ENCODE results near the gene TFRC.
A peak's percentile ranks its signal among the peaks of the same experiment; 100 is the strongest.
"Not testable (repeated sequence)": the region's sequence is repeated elsewhere in the genome, so short reads cannot be mapped to it uniquely, and the experiment has no call there.

TFRC gene

GRCh38 chr3:196081834-196082618 lies at the start of gene TFRC:
Gene TFRC, minus strand, starts transcription at chr3:196082090. Its CDS starts 4,991 bp downstream, at chr3:196077099.
- peak; percentile 68 for DNase-seq

- DNase-seq: no peak
Measured at GRCh38 chr3:196128172-196128843, 46.4 kb upstream of the TFRC start.

GRCh38 chr3:196127308-196128040 lies 45.6 kb upstream of the TFRC start:
- DNase-seq: no peak

GRCh38 chr3:196124608-196125007 lies 42.7 kb upstream of the TFRC start:
- DNase-seq: no peak

DNA sequence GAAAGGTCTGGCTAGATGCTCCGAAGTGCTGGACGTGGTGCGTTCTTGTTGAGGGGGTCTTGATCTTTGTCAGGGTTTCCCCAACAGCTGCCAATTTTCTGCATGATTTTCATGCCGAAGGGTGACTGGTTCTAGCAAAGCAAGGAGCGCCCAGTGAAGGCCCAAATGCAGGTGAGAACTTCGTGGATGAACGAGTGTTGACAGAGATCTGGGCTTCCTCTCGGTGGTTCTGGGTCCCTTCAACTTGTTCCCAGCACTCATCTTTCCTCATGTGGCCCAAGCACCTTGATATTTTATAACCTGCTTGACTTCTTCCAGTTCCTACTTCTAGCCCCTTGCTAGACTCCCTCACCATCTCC lies 40.8 kb upstream of the TFRC start:
- no peak for DNase-seq

GRCh38 chr3:196122021-196122687 lies 40.3 kb upstream of the TFRC start:
- no peak for DNase-seq

DNA sequence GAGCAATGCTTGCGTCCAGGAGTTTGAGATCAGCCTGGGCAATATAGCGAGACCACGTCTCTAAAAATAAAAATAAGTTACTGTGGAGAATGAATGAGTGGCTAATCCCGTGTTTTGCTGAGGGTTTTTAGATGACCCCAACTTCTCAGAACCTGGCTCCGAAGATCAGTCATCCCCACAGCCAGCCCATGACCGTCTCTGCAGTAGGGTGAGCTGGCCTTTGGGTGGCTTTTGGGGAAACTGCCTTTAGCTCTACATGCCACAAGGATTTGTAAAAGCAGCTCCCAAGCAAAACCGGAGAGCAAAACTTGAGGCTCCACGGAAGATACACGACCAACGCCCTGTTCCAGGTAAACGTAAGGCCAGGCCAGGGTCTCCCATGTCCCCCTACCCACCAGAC lies 39.2 kb upstream of the TFRC start:
- DNase-seq: no peak

DNA sequence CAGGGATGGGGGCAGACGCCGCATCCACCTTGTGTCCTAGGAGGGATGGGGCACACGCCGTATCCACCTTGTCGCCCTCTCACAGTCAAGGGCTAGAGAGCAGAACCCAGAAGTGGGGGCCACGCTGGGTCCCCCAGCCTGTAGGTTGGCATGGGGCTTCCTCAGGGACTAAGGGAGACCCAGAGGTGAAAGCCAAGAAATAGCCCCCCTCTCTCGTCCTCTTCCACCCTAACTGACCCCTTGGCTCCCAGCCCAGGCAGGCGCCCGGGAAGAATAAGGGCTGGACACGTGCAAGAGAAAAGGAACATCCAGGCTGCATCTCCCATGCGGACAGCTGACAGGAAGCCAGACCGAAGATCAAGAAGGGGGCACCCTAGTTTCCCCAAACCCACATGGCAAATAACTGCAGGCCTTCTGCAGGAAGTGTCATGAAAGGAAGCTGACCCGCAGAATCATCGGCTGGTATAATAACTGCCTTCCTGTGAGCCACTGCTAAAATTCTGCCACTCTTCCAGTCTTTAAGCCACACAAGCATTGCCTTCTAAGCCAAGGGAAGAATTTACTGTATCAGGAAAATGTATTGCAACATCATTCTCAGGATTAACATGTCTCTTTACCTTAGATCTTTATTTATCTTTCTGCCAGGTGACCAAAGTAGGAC lies 38.5 kb upstream of the TFRC start:
- no peak for DNase-seq

DNA sequence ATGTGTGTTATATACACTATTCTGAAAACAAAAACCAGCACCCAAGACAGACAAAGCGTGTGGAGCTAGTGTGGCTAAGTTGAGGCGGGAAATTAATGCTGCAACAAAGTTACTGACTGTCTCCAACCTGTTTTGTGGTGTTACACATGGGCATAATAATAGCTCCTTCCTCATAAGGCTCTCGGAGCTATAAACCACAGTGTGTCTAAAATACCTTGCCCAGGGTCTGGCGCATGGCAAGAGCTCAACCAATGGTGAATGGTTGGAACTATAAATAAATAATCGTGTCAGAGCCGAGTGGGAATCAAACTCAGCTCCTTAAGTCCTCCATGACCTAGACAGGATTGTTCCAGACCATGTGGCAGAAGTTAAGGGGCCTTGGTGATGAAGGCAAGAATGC lies 35.9 kb upstream of the TFRC start:
- DNase-seq: peak; percentile 34

- no peak for DNase-seq
Measured at GRCh38 chr3:196115678-196116083, 33.8 kb upstream of the TFRC start.

GRCh38 chr3:196111939-196112386 lies 30.1 kb upstream of the TFRC start:
- DNase-seq: no peak

DNA sequence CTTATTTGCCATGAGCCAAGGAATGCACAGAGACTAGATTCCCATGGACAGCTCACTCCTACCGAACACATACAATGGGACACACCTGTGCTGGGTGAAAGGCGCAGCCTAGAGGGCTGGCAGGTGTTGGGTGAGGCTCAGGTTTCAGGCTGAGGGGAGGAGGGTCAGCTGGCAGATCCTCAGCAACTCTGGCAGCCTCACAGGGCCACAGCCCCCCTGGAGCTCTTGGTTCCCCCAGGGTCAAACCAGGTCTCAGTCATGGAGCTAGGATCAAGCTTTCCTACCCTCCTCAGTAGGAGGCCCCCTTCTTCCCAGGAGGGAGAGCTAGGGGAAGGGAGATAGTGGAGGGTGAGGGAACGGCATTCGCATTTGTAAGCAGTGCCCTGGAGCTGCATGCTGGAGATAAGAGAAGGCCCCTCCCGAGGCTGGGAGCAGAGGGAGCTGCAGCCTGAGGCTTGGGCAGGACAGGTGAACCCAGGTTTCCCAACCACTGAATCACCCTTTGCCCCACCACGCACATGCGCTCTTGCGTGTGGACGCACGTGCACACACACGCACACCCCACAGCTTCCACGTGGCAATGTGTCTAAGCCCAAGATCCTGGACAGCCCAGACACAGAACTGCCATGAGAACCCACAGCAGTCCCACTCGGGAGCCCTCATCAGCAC lies 26.3 kb upstream of the TFRC start:
- DNase-seq: no peak

DNA sequence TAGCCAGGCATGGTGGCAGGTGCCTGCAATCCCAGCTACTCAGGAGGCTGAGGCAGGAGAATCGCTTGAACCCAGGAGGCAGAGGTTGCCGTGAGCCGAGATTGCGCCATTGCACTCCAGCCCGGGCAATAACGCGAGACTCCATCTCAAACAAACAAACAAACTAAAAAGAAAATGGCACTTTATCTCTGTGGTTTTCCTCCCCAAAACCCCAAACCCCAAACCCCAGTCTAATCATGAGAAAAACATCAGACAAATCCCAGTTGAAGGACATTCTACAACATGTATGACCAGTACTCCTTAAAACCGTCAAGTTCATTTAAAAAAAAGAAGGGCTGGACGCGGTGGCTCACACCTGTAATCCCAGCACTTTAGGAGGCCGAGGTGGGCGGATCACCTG lies 22.8 kb upstream of the TFRC start:
- DNase-seq: not testable (repeated sequence)

DNA sequence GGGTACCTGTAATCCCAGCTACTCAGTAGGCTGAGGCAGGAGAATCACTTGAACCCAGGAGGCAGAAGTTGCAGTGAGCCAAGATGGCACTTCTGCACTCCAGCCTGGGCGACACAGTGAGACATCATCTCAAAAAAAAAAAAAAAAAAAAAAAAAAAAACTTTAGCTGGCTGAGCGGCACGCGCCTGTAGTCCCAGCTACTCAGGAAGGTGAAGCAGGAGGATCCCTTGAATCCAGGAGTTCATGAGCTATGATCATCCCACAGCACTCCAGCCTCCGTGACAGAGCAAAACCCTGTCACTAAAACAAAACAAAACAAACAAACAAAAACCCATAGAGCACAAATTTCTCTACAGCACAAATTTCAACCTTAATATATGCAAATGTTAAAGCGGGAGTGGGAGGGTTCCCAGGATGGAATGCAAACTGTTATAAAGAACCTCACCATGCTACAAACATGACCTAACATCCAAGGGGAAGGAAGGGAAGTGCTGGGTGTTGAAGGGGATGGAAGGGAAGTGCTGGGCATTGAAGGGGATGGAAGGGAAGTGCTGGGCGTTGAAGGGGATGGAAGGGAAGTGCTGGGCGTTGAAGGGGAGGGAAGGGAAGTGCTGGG lies 16.6 kb upstream of the TFRC start:
- DNase-seq: not testable (repeated sequence)

GRCh38 chr3:196097373-196098154 lies 15.7 kb upstream of the TFRC start:
- DNase-seq: no peak

GRCh38 chr3:196096382-196096953 lies 14.6 kb upstream of the TFRC start:
- no peak for DNase-seq

- peak; percentile 95 for DNase-seq
Measured at GRCh38 chr3:196093317-196094111, 11.6 kb upstream of the TFRC start.

- DNase-seq: no peak
Measured at GRCh38 chr3:196087906-196088305, 6.0 kb upstream of the TFRC start.

GRCh38 chr3:196082619-196082971 lies 705 bp upstream of the TFRC start:
- no peak for DNase-seq
